ENCODE results near the gene HCN2. TPM values are rescaled to one million over a fixed set of nuclear protein-coding genes. Genes with fewer than 3 reads are reported as not detected.

The HCN2 gene
- total and polyA plus RNA-seq, 2 of the 13 experiments (the other 11 are each of a cell fraction or from before 2014, with no cell fraction given), result 0.01 TPM; not detected in 1

DNA sequence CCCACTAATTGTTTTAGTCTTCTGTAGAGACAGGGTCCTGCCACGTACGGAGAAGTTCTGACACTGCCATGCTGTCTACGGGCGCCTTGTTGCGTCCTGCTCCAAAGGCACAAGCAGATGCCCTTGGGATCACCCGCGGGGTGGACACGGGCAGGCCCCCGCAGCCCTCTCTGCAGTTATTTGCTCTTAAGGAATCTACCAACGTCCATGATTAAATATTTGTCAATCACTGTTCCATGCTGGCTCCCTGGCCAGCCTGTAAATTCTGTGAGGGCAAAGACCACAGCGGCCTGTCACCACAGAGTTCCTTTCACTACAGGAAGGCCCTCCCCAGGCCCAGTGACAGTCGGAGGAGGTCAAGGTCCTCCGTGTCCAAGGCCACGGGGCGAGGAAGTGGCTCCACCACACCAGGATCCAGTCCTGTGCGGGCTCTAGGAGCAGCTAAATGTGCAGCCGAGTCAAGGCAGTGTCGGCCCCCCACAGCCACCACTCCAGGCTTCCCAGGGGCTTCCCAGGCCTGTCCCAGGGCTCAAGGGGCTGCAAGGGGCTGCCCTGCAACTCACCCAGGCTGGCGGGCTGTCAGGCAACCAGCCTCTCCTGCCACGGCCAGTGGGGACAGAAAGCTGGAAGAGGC, 71.2 kb downstream of the HCN2 start (continued):
- peak in 1 of 2 experiments; percentile 61; a peak in 1 of 4 replicates for TF ChIP-seq REST (IDR thresholded peaks at IDR 0.05; ENCODE audit: borderline replicate concordance in 1 of 2, low read depth in 1 of 2, low read length in 2 of 2)
- no peak for TF ChIP-seq TMF1 (CRISPR knock-in tag; IDR thresholded peaks at IDR 0.05; ENCODE audit: low read depth)
- 0 out of 2 replicates have a peak, but pooled peaks have one; percentile 66 for TF ChIP-seq ZBTB7A (CRISPR knock-in tag; IDR thresholded peaks at IDR 0.05)
- peak; percentile 95 for TF ChIP-seq PAXIP1 (CRISPR knock-in tag; conservative IDR thresholded peaks at IDR 0.05)
- no peak for TF ChIP-seq TP53 (CRISPR knock-in tag; conservative IDR thresholded peaks at IDR 0.05)
- TF ChIP-seq ZNF33B (CRISPR knock-in tag; IDR thresholded peaks at IDR 0.05), result no peak
- TF ChIP-seq ESRRA (CRISPR knock-in tag; IDR thresholded peaks at IDR 0.05; ENCODE audit: low read depth), result peak; percentile 92
- no peak for TF ChIP-seq CHCHD3 (CRISPR knock-in tag; IDR thresholded peaks at IDR 0.05)
- TF ChIP-seq POLR2AphosphoS2 (IDR thresholded peaks at IDR 0.05; ENCODE audit: low read depth, low read length), result no peak; the same call in 1 of the 2 replicates
- no peak for TF ChIP-seq ZNF30 (CRISPR knock-in tag; IDR thresholded peaks at IDR 0.05)
- TF ChIP-seq RAD51 (IDR thresholded peaks at IDR 0.05; ENCODE audit: borderline replicate concordance), result no peak
- TF ChIP-seq FLYWCH1 (CRISPR knock-in tag; IDR thresholded peaks at IDR 0.05), result no peak
- TF ChIP-seq, protein P1, sequence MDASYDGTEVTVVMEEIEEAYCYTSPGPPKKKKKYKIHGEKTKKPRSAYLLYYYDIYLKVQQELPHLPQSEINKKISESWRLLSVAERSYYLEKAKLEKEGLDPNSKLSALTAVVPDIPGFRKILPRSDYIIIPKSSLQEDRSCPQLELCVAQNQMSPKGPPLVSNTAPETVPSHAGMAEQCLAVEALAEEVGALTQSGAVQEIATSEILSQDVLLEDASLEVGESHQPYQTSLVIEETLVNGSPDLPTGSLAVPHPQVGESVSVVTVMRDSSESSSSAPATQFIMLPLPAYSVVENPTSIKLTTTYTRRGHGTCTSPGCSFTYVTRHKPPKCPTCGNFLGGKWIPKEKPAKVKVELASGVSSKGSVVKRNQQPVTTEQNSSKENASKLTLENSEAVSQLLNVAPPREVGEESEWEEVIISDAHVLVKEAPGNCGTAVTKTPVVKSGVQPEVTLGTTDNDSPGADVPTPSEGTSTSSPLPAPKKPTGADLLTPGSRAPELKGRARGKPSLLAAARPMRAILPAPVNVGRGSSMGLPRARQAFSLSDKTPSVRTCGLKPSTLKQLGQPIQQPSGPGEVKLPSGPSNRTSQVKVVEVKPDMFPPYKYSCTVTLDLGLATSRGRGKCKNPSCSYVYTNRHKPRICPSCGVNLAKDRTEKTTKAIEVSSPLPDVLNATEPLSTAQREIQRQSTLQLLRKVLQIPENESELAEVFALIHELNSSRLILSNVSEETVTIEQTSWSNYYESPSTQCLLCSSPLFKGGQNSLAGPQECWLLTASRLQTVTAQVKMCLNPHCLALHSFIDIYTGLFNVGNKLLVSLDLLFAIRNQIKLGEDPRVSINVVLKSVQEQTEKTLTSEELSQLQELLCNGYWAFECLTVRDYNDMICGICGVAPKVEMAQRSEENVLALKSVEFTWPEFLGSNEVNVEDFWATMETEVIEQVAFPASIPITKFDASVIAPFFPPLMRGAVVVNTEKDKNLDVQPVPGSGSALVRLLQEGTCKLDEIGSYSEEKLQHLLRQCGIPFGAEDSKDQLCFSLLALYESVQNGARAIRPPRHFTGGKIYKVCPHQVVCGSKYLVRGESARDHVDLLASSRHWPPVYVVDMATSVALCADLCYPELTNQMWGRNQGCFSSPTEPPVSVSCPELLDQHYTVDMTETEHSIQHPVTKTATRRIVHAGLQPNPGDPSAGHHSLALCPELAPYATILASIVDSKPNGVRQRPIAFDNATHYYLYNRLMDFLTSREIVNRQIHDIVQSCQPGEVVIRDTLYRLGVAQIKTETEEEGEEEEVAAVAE (CRISPR knock-in tag; IDR thresholded peaks at IDR 0.05; ENCODE audit: borderline replicate concordance), result peak; percentile 60; the same call in 1 of the 2 replicates
- TF ChIP-seq HOXD1 (CRISPR knock-in tag; IDR thresholded peaks at IDR 0.05), result 0 out of 2 replicates have a peak, but pooled peaks have one; percentile 39
- peak; percentile 66; the same call in 1 of the 2 replicates for TF ChIP-seq ZNF552 (CRISPR knock-in tag; IDR thresholded peaks at IDR 0.05; ENCODE audit: borderline replicate concordance)
- TF ChIP-seq HNF4A (CRISPR knock-in tag; IDR thresholded peaks at IDR 0.05), result peak; percentile 98
- TF ChIP-seq BRD4 (CRISPR knock-in tag; IDR thresholded peaks at IDR 0.05), result no peak; the same call in 1 of the 2 replicates
- no peak for TF ChIP-seq EHMT2 (IDR thresholded peaks at IDR 0.05; ENCODE audit: borderline replicate concordance, low read depth, low read length)

Data from HepG2 (cell line).